GM21515 (cell line): ENCODE measurements around the gene PFN3.

Experiments
- ATAC-seq: cut with Tn5 transposase; IDR thresholded peaks from one replicate; pipeline ENCODE4 v1.9.1; 2021; ENCODE audit not compliant: unreplicated experiment

Gene PFN3

DNA sequence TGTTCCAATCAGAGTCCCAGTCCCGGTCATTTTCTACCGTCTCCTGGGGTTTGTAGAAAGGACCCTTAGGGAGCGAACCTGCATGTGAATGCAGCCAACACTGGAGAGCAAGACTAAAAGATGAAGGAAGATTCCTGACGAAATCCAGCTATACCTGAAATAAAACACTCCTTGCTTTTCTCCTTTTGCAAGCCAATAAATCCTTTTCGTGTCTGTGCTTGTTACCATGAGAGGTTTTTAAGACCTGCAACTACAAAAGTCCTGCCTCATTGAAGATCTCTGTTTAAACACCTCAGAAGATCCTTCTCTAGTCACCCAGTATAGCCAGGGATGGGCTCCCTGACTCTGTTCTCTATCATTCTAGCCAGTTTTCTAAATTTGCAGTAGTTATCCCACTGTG lies 26.2 kb downstream of the PFN3 start:
- ATAC-seq: no peak

DNA sequence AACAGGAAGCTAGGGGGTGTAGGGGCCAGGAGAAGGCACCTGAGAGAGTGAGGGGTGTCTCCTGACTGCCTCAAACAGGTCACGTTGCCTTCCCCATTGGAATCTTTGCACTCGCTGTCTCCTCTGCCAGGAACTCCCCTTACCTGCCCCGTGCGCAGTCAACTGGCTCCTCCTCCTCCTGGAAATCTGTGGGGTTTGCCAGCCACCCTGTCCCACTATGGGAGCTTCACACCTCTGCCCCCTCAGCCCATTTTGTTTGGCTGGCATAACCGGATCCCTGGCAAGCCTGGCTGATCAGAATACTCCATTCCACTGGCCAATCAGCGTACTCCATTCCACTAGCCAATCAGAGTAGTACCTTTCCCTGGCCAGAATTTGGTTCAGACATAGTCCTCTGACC lies 26.7 kb downstream of the PFN3 start:
- ATAC-seq: no peak

GRCh38 chr5:177372910-177373309 lies 27.6 kb downstream of the PFN3 start:
- no peak for ATAC-seq

DNA sequence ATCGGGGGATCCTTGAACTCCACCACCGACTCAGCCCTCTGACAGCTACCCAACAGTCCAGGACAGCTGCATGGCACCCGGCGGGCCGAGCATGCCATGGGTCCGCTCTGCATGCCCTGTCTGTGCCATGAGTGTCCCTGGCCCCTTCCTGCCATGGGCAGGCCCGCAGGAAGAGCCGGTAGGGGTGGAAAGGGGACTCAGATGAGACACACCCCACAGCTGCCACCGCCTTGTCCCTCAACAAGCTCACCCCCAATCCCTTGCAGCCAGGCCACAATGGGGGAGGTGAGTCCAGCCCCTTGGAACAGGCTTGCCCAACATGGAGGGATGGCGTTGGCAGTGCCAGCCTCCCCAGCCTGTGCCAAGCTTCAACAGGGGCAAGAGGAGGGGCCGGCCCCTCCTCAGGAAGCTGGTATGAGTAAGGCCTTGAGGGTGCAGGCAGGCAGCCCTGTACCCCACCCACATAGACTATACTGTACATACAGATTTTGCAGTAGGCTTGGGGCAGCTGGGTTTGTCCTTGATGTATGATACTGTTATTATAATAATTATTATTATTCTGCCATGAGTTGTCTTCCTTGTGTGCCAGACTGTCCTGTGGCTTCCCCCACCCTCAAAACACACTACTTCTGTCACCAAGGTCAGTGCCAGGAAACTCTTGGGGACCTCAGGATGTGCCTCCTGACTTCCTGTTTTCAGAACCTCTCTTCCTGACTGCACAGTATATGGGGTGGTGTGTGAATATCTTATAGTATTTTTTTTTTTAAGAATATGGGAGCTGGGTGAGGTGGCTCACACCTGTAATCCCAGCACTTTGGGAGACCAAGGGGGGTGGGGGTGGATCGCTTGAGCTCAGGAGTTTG lies 28.2 kb downstream of the PFN3 start:
- ATAC-seq: no peak

DNA sequence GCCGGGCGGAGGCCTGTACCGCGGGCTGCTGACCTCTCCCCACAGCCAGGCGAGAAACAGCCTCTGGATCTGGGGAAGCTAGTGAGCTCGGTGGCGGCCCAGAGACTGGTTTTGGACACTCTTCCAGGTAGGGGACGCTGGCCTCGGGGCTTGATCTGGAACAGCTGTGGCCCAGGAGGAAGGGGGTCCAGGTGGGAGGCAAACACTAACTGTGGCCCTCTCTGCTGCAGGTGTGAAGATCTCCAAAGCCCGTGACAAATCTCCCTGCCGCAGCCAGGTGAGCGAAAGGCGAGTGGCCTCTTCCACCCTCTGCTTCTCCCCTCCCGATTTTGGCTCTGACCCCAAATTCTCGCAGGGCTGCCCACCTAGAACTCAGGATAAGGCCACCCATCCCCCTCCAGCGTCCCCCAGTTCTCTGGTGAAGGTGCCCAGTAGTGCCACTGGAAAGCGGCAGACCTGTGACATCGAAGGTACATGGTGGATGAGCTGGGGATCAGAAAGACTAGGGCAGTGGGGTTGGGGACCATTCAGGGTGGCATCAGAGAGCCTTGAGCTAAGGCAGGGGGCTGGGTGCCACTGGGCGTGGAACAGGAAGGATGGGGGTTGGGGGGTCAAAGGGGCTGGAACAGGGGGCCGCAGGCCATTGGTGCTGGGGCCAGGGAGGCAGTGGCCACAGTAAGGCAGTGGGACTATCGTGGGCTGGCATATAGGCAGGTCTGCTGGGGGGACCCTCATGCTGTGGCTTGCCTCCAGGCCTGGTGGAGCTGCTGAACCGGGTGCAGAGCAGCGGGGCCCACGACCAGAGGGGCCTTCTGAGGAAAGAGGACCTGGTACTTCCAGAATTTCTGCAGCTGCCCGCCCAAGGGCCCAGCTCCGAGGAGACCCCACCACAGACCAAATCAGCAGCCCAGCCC lies 29.1 kb downstream of the PFN3 start:
- no peak for ATAC-seq

GRCh38 chr5:177370488-177371119 lies 29.9 kb downstream of the PFN3 start:
- ATAC-seq: peak; percentile 60

GRCh38 chr5:177369645-177370440 lies 30.6 kb downstream of the PFN3 start:
- no peak for ATAC-seq

DNA sequence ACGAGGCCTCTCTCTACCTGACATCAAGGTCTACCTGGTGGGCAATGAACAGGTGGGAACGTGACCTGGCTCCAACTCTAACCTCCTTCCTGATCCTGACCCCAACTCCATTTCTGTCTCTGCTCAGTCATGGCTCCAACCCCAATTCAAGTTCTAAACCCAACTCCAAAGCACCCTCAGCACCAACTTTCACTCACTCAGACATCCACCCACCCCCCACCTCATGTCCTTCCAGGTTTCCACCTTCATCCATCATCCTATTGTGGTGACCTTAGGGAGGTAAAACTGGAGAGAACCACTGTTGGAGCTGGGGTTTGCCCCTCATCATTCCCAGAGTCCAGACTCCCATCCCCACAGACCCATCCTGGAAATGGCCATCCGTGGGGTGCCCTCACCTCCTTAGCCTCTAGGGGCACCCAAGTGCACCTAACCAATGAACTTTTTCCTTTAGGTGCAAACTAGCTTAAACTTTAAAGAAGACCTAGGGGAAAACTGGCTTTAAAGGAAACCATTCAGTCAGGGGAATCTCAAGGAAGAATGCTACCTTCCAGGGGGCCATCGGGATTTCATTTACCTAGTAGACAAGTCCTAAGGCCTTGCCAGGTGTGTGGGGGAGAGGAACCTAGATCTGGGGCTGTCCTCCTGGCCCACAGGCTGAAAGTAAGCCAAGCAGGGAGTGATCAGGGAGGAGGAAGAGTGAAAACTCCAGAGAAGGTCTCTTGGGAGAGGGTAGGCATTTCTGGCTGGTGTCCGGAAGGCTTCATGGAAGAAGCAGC lies 31.4 kb downstream of the PFN3 start:
- ATAC-seq: no peak

DNA sequence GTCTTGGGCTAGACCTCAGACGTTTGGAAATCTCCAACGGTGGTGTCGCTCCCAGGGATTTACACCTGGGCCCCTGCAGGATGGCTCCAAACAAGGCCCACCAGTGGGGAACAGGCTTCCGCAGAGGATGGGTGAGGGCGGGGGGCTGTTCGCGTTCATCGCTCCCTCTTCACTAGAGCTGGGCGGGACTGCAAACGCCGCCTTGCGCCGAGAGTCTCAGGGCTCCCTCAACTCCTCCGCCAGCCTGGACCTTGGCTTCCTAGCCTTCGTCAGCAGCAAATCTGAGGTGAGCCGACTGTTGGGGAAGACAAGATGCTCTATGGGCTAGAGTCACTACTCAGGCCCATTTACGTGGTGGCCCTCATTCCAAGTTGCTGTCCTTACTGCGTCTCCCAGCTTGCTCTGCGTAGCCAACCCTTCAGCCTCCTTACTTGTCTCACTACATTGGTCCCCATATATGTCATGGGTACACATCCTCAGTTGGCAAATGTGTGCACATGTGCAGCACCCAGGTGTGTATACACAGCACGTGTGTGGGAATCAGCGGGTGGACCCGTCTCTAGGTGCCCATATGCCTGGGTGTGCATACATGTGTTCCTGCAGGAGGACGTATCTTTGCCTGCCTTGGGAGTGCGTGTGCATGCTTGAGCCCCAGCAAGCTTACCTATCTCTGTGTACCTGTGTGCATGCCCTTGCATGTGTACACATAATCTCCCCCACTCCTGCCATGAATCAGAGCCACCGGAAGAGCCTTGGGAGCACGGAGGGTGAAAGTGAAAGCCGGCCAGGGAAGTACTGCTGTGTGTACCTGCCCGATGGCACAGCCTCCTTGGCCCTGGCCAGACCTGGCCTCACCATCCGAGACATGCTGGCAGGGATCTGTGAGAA lies 32.2 kb downstream of the PFN3 start:
- ATAC-seq: no peak

DNA sequence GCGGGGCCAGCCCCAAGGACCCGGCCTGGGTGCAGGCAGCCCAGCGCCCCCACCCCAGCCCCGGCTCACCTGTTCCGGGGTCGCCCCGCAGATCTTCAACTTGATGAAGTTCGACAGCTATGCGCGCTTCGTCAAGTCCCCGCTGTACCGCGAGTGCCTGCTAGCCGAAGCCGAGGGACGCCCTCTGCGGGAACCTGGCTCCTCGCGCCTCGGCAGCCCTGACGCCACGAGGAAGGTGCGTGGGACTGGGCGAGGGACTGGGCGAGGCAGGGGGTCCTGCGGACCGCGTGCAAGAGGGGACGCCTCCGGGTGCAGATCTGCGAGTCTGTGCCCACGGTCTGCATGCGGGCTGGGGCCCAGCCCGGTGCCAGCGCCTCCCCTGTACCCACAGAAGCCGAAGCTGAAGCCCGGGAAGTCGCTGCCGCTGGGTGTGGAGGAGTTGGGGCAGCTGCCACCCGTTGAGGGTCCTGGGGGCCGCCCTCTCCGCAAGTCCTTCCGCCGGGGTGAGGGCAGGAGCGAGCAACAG lies 33.1 kb downstream of the PFN3 start:
- no peak for ATAC-seq

DNA sequence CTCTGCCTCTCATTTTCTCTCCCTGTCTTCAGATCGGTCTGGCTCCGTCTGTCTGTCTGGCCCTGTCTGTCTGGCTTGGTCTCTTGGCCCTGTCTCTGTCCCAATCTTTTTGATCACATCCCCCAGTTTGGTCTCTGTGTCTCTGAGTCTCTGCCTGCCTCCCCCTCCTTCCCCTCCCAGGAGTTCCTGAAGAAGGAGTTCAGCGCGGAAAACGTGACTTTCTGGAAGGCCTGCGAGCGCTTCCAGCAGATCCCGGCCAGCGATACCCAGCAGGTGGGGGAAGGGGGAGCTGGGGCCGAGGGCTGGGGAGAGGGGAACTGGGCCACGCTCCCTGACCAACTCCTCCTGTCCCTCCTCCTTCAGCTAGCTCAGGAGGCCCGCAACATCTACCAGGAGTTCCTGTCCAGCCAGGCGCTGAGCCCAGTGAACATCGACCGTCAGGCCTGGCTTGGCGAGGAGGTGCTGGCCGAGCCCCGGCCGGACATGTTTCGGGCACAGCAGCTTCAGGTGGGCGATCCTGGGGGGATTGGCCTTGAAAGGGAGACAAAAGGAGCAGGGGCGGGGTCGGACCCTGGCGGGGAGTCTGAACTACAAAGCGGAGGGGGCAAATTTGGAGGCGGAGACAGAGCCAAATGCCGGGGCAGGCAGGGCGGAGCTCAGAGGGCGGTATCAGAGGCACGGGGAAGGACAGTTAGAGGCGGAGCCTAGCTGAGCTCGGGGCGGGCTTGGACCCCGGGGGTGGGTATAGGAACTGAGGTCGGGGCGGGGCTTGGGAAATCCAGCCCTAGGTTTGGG lies 33.7 kb downstream of the PFN3 start:
- ATAC-seq: no peak

DNA sequence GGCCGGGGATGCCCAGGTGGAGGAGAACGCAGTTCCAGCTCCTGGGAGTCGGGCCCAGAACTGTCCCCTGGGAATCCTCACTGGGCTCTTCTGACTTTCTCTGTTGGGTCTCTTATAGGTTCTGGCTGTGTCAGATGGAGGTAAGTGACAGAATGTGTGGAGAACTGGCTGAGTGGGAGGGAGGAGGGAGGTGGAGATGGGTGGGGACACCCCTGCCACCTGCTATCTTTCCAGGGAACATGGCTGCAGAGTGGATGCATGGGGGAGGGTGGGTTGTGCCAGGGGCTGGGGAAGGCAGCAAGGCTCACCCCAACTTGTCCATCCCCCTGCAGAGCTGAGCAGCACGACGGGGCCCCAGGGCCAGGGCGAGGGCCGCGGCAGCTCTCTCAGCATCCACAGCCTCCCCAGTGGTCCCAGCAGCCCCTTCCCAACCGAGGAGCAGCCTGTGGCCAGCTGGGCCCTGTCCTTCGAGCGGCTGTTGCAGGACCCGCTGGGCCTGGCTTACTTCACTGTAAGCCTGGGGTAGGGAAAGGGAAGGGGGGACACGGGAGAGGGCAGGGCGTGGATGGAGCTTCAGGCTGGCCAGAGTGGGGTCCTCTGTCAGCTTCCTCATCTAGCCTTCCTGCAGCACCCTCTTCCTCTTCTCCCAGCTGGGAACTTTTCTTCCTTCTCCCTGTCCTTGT lies 34.5 kb downstream of the PFN3 start:
- no peak for ATAC-seq

- ATAC-seq: no peak
These were observed 36.1 kb downstream of the PFN3 start for GRCh38 chr5:177364159-177364962.

- ATAC-seq: no peak
These were observed 36.9 kb downstream of the PFN3 start for GRCh38 chr5:177363565-177363964.

GRCh38 chr5:177362610-177363507 lies 37.6 kb downstream of the PFN3 start:
- no peak for ATAC-seq

- no peak for ATAC-seq
These were observed 38.2 kb downstream of the PFN3 start for GRCh38 chr5:177362292-177362609.
